Activated T-helper 17 cell treated with anti-CD3 and anti-CD28 coated beads, Interleukin-2, amount 50 U/mL, for 72 hours (primary cell): ENCODE results near the gene CPLX4. TPM values are rescaled to one million over a fixed set of nuclear protein-coding genes. Genes with fewer than 3 reads are reported as not detected.

ENCODE experiments used
- ATAC-seq: fragments of 150-1000 bp; cut with Tn5 transposase; replicated peaks from 2 replicates; pipeline ENCODE4 v1.10.0; 2021; ENCODE audit warnings: mild to moderate bottlenecking, moderate library complexity
- H3K27ac Mint-ChIP-seq: one replicate; pipeline ENCODE4 v1.8.0; 2022; ENCODE audit warnings: mixed read lengths
- H3K27me3 Mint-ChIP-seq: one replicate; pipeline ENCODE4 v1.8.0; 2022; ENCODE audit warnings: mixed read lengths
- H3K36me3 Mint-ChIP-seq: one replicate; pipeline ENCODE4 v1.8.0; 2022; ENCODE audit warnings: low read depth, mild to moderate bottlenecking, mixed read lengths
- H3K4me1 Mint-ChIP-seq: one replicate; pipeline ENCODE4 v1.8.0; 2022; ENCODE audit warnings: mixed read lengths
- H3K4me3 Mint-ChIP-seq: one replicate; pipeline ENCODE4 v1.8.0; 2022; ENCODE audit warnings: mild to moderate bottlenecking, mixed read lengths
- H3K9me3 Mint-ChIP-seq: one replicate; pipeline ENCODE4 v1.8.0; 2022; ENCODE audit warnings: mixed read lengths
- total RNA-seq, 2 donors: library from RNA; stranded (reverse); gene quantifications; one replicate each; pipeline ENCODE4 v1.2.3, GENCODE V29; 2022

CPLX4 gene
- total RNA-seq = not detected

GRCh38 chr18:59318460-59319050 lies at the start of gene CPLX4:
Gene CPLX4 (minus strand): TSS chr18:59318649. CDS start chr18:59318462, 187 bp downstream.
- H3K27me3 Mint-ChIP-seq = peaks cover 12% of the 10 kb centered on the region
- no peaks in the 10 kb centered on the region for H3K36me3 Mint-ChIP-seq
- no peaks in the 10 kb centered on the region for H3K4me1 Mint-ChIP-seq
- H3K27ac Mint-ChIP-seq = no peak within 1 kb of the TSS
- ATAC-seq = no peak
- no peak within 1 kb of the TSS for H3K4me3 Mint-ChIP-seq
- no peaks in the 10 kb centered on the region for H3K9me3 Mint-ChIP-seq

GRCh38 chr18:59360381-59360780 lies 41.9 kb upstream of the CPLX4 start:
- peaks cover 10% of the 10 kb centered on the region for H3K4me1 Mint-ChIP-seq
- no peak overlapping the region for H3K27ac Mint-ChIP-seq
- no peaks in the 10 kb centered on the region for H3K9me3 Mint-ChIP-seq
- no peaks in the 10 kb centered on the region for H3K27me3 Mint-ChIP-seq
- peaks cover 36% of the 10 kb centered on the region for H3K36me3 Mint-ChIP-seq
- H3K4me3 Mint-ChIP-seq = peak overlapping the region; percentile 93
- no peak for ATAC-seq

- Mint-ChIP-seq H3K4me3 (peak overlapping the region; percentile 93), H3K27me3 (no peaks in the 10 kb centered on the region), H3K27ac (no peak overlapping the region), H3K4me1 (peaks cover 10% of the 10 kb centered on the region), H3K9me3 (no peaks in the 10 kb centered on the region), H3K36me3 (peaks cover 44% of the 10 kb centered on the region)
- peak; percentile 25 for ATAC-seq
Observed at GRCh38 chr18:59359576-59359952, 41.1 kb upstream of the CPLX4 start.

GRCh38 chr18:59358712-59359575 lies 40.5 kb upstream of the CPLX4 start, which contains the start of gene LMAN1:
Gene LMAN1 (minus strand): TSS chr18:59359265. CDS start chr18:59359244, 21 bp downstream.
- peaks cover 10% of the 10 kb centered on the region for H3K4me1 Mint-ChIP-seq
- no peaks in the 10 kb centered on the region for H3K9me3 Mint-ChIP-seq
- ATAC-seq = peak; percentile 90
- peak within 1 kb of the TSS; percentile 99 for H3K27ac Mint-ChIP-seq
- H3K36me3 Mint-ChIP-seq = peaks cover 50% of the 10 kb centered on the region
- H3K27me3 Mint-ChIP-seq = no peaks in the 10 kb centered on the region
- peak within 1 kb of the TSS; percentile 93 for H3K4me3 Mint-ChIP-seq

- ATAC-seq = no peak
- Mint-ChIP-seq H3K4me1 (peaks cover 10% of the 10 kb centered on the region), H3K27ac (peak overlapping the region; percentile 99), H3K4me3 (peak overlapping the region; percentile 93), H3K9me3 (no peaks in the 10 kb centered on the region), H3K36me3 (peaks cover 56% of the 10 kb centered on the region), H3K27me3 (no peaks in the 10 kb centered on the region)
Observed at GRCh38 chr18:59358414-59358711, 39.9 kb upstream of the CPLX4 start.

- Mint-ChIP-seq H3K36me3 (peaks cover 60% of the 10 kb centered on the region), H3K9me3 (no peaks in the 10 kb centered on the region), H3K4me3 (peak overlapping the region; percentile 93), H3K27ac (peak overlapping the region; percentile 99), H3K4me1 (peaks cover 14% of the 10 kb centered on the region), H3K27me3 (no peaks in the 10 kb centered on the region)
- peak; percentile 48 for ATAC-seq
Observed at GRCh38 chr18:59357928-59358327, 39.5 kb upstream of the CPLX4 start.

- H3K4me3 Mint-ChIP-seq = peak overlapping the region; percentile 11
- peaks cover 92% of the 10 kb centered on the region for H3K36me3 Mint-ChIP-seq
- no peak overlapping the region for H3K27ac Mint-ChIP-seq
- H3K4me1 Mint-ChIP-seq = peaks cover 29% of the 10 kb centered on the region
- no peaks in the 10 kb centered on the region for H3K27me3 Mint-ChIP-seq
- ATAC-seq = no peak
- H3K9me3 Mint-ChIP-seq = no peaks in the 10 kb centered on the region
Observed at GRCh38 chr18:59354731-59355130, 36.3 kb upstream of the CPLX4 start.

GRCh38 chr18:59353079-59353680 lies 34.7 kb upstream of the CPLX4 start:
- ATAC-seq = no peak
- peak overlapping the region; percentile 56 for H3K27ac Mint-ChIP-seq
- H3K36me3 Mint-ChIP-seq = peaks cover 100% of the 10 kb centered on the region
- peak overlapping the region; percentile 50 for H3K4me3 Mint-ChIP-seq
- H3K9me3 Mint-ChIP-seq = no peaks in the 10 kb centered on the region
- no peaks in the 10 kb centered on the region for H3K27me3 Mint-ChIP-seq
- peaks cover 29% of the 10 kb centered on the region for H3K4me1 Mint-ChIP-seq

- Mint-ChIP-seq H3K27me3 (no peaks in the 10 kb centered on the region), H3K4me3 (peak overlapping the region; percentile 50), H3K27ac (peak overlapping the region; percentile 31), H3K9me3 (no peaks in the 10 kb centered on the region), H3K36me3 (peaks cover 100% of the 10 kb centered on the region), H3K4me1 (peaks cover 29% of the 10 kb centered on the region)
- ATAC-seq = peak; percentile 74
Observed at GRCh38 chr18:59352250-59352855, 33.9 kb upstream of the CPLX4 start.

- H3K27me3 Mint-ChIP-seq = no peaks in the 10 kb centered on the region
- ATAC-seq = no peak
- no peak overlapping the region for H3K4me3 Mint-ChIP-seq
- no peak overlapping the region for H3K27ac Mint-ChIP-seq
- peaks cover 100% of the 10 kb centered on the region for H3K36me3 Mint-ChIP-seq
- peaks cover 36% of the 10 kb centered on the region for H3K4me1 Mint-ChIP-seq
- peaks cover 12% of the 10 kb centered on the region for H3K9me3 Mint-ChIP-seq
Observed at GRCh38 chr18:59345556-59345955, 27.1 kb upstream of the CPLX4 start.

GRCh38 chr18:59344996-59345395 lies 26.5 kb upstream of the CPLX4 start:
- peaks cover 12% of the 10 kb centered on the region for H3K9me3 Mint-ChIP-seq
- H3K4me1 Mint-ChIP-seq = peaks cover 36% of the 10 kb centered on the region
- no peak for ATAC-seq
- peak overlapping the region; percentile 13 for H3K4me3 Mint-ChIP-seq
- H3K36me3 Mint-ChIP-seq = peaks cover 100% of the 10 kb centered on the region
- no peak overlapping the region for H3K27ac Mint-ChIP-seq
- H3K27me3 Mint-ChIP-seq = no peaks in the 10 kb centered on the region

GRCh38 chr18:59343926-59344325 lies 25.5 kb upstream of the CPLX4 start:
- no peak for ATAC-seq
- Mint-ChIP-seq H3K4me1 (peaks cover 36% of the 10 kb centered on the region), H3K4me3 (peak overlapping the region; percentile 25), H3K9me3 (peaks cover 12% of the 10 kb centered on the region), H3K27ac (no peak overlapping the region), H3K36me3 (peaks cover 100% of the 10 kb centered on the region), H3K27me3 (no peaks in the 10 kb centered on the region)

GRCh38 chr18:59340817-59341216 lies 22.4 kb upstream of the CPLX4 start:
- peaks cover 36% of the 10 kb centered on the region for H3K4me1 Mint-ChIP-seq
- peak overlapping the region; percentile 43 for H3K4me3 Mint-ChIP-seq
- peaks cover 100% of the 10 kb centered on the region for H3K36me3 Mint-ChIP-seq
- no peaks in the 10 kb centered on the region for H3K27me3 Mint-ChIP-seq
- H3K27ac Mint-ChIP-seq = peak overlapping the region; percentile 34
- peaks cover 12% of the 10 kb centered on the region for H3K9me3 Mint-ChIP-seq
- peak; percentile 88 for ATAC-seq

- ATAC-seq = no peak
- Mint-ChIP-seq H3K9me3 (peaks cover 12% of the 10 kb centered on the region), H3K36me3 (peaks cover 100% of the 10 kb centered on the region), H3K27ac (no peak overlapping the region), H3K27me3 (no peaks in the 10 kb centered on the region), H3K4me3 (no peak overlapping the region), H3K4me1 (peaks cover 36% of the 10 kb centered on the region)
Observed at GRCh38 chr18:59340312-59340711, 21.9 kb upstream of the CPLX4 start.
